ENCODE results near the gene STAT5B.

Gene STAT5B

DNA sequence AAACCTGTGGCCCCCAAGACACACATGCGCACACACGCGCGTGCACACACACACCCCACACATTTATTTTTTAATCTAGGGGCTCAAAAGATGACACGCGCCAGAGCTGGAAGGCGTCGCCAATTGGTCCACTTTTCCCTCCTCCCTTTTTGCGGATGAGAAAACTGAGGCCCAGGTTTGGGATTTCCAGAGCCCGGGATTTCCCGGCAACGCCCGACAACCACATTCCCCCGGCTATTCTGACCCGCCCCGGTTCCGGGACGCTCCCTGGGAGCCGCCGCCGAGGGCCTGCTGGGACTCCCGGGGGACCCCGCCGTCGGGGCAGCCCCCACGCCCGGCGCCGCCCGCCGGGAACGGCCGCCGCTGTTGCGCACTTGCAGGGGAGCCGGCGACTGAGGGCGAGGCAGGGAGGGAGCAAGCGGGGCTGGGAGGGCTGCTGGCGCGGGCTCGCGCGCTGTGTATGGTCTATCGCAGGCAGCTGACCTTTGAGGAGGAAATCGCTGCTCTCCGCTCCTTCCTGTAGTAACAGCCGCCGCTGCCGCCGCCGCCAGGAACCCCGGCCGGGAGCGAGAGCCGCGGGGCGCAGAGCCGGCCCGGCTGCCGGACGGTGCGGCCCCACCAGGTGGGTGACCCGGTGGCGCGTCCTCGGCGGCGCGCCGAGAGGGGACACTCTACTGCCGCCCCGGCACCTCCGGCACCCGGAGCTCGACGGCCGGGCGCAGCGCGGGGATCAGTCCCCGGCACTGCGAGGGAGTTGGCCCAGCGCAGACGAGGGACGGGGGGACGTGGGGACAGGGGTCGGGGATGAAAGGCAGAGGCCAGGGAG is 12.0 kb upstream of the STAT5B start, which contains the start of gene STAT5A:
Gene STAT5A (plus strand): TSS at position 522 of the 826 bp plus-strand sequence. CDS start 914 bp downstream, outside the sequence.
- H3K4me3 ChIP-seq (ENCODE audit: low read depth in 1 of 2, low read length in 1 of 2) = peak within 1 kb of the TSS; percentile 81 to 93
- TF ChIP-seq, protein P1, sequence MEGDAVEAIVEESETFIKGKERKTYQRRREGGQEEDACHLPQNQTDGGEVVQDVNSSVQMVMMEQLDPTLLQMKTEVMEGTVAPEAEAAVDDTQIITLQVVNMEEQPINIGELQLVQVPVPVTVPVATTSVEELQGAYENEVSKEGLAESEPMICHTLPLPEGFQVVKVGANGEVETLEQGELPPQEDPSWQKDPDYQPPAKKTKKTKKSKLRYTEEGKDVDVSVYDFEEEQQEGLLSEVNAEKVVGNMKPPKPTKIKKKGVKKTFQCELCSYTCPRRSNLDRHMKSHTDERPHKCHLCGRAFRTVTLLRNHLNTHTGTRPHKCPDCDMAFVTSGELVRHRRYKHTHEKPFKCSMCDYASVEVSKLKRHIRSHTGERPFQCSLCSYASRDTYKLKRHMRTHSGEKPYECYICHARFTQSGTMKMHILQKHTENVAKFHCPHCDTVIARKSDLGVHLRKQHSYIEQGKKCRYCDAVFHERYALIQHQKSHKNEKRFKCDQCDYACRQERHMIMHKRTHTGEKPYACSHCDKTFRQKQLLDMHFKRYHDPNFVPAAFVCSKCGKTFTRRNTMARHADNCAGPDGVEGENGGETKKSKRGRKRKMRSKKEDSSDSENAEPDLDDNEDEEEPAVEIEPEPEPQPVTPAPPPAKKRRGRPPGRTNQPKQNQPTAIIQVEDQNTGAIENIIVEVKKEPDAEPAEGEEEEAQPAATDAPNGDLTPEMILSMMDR (IDR thresholded peaks at IDR 0.05) = peak; percentile 21
- H3K9me3 ChIP-seq = no peaks in the 10 kb centered on the region
- peaks cover 48 to 51% of the 10 kb centered on the region in 2 experiments for H3K4me1 ChIP-seq (ENCODE audit: control insufficient read depth in 1 of 2, insufficient read depth in 1 of 2, low read depth in 1 of 2, low read length in 1 of 2)
- no peaks in the 10 kb centered on the region for H3K27me3 ChIP-seq
- peak within 1 kb of the TSS; percentile 98 for H3K27ac ChIP-seq
- H3K36me3 ChIP-seq = peaks cover 10% of the 10 kb centered on the region

DNA sequence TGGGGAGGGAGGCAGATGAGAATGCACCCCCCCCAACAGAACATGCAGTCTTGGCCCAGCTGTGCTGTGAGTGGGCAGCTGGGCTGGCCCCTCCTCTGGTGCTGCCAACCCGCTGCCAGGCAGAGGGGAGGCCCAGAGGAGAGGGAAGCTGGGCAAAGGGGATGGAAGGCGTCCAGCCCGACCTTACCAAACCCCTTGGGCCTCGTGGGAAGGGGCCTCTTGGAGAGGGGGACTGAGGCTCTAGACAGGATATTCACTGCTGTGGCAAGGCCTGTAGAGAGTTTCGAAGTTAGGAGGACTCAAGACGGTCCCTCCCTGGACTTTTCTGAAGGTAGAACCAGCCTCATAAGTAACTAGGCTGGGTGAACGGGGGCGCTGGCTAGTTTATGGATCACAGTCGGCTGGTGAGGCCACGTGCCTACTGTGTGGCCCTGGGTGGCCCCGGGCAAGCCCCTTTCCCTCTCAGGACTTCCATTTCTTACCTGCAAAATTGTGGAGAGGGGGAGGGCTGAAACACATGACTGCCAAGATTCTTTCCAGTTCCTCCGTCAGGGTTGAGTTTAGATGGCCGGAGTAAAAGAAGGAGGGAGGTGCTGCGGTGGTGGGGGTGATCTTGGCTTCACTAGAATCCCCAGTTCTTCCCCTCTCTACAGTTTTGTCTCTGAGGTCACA is 11.2 kb upstream of the STAT5B start:
- TF ChIP-seq, protein P1 (IDR thresholded peaks at IDR 0.05) = no peak
- H3K4me1 ChIP-seq (ENCODE audit: control insufficient read depth in 1 of 2, insufficient read depth in 1 of 2, low read depth in 1 of 2, low read length in 1 of 2) = peaks cover 47 to 51% of the 10 kb centered on the region in 2 experiments
- H3K27me3 ChIP-seq = no peaks in the 10 kb centered on the region
- H3K36me3 ChIP-seq = peaks cover 2% of the 10 kb centered on the region
- peak overlapping the region; percentile 98 for H3K27ac ChIP-seq
- no peaks in the 10 kb centered on the region for H3K9me3 ChIP-seq
- H3K4me3 ChIP-seq (ENCODE audit: low read depth in 1 of 2, low read length in 1 of 2) = peak overlapping the region; percentile 81 to 93

- TF ChIP-seq, protein P1 (IDR thresholded peaks at IDR 0.05) = no peak
- peak overlapping the region; percentile 98 for H3K27ac ChIP-seq
- no peaks in the 10 kb centered on the region for H3K27me3 ChIP-seq
- no peaks in the 10 kb centered on the region for H3K9me3 ChIP-seq
- no peaks in the 10 kb centered on the region for H3K36me3 ChIP-seq
- peaks cover 44 to 45% of the 10 kb centered on the region in 2 experiments for H3K4me1 ChIP-seq (ENCODE audit: control insufficient read depth in 1 of 2, insufficient read depth in 1 of 2, low read depth in 1 of 2, low read length in 1 of 2)
- H3K4me3 ChIP-seq (ENCODE audit: low read depth in 1 of 2, low read length in 1 of 2) = peak overlapping the region; percentile 81 to 93
Measured at GRCh38 chr17:42286411-42287221, 10.4 kb upstream of the STAT5B start.

- Histone ChIP-seq H3K27me3 (no peaks in the 10 kb centered on the region), H3K4me1 (ENCODE audit: control insufficient read depth in 1 of 2, insufficient read depth in 1 of 2, low read depth in 1 of 2, low read length in 1 of 2) (peaks cover 41 to 43% of the 10 kb centered on the region in 2 experiments), H3K36me3 (no peaks in the 10 kb centered on the region), H3K9me3 (no peaks in the 10 kb centered on the region), H3K4me3 (ENCODE audit: low read depth in 1 of 2, low read length in 1 of 2) (no peak overlapping the region), H3K27ac (no peak overlapping the region)
- TF ChIP-seq, protein P1 (IDR thresholded peaks at IDR 0.05) = no peak
Measured at GRCh38 chr17:42285346-42286050, 9.3 kb upstream of the STAT5B start.

DNA sequence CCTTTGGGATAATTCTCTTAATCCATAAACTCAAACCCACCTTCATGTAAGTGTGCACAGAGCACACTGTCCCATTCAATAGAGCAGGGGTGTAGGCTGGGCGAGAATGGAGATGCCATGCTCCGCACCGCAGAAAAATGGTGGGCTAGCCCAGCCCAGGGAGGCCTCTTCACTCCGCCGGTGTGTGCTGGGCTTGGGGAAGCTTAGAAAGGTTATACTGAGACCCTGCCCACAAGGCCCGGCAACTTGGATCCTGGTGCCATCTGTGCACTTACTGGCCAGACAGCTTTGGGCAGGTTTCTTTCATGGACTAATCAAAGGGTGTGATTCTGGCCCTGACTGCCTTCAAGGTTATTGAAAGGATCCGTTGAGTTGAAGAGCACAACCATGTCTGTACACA is 8.4 kb upstream of the STAT5B start:
- Histone ChIP-seq H3K4me3 (ENCODE audit: low read depth in 1 of 2, low read length in 1 of 2) (no peak overlapping the region), H3K27me3 (no peaks in the 10 kb centered on the region), H3K4me1 (ENCODE audit: control insufficient read depth in 1 of 2, insufficient read depth in 1 of 2, low read depth in 1 of 2, low read length in 1 of 2) (peaks cover 32 to 34% of the 10 kb centered on the region in 2 experiments), H3K9me3 (no peaks in the 10 kb centered on the region), H3K36me3 (no peaks in the 10 kb centered on the region), H3K27ac (no peak overlapping the region)
- TF ChIP-seq, protein P1 (IDR thresholded peaks at IDR 0.05) = no peak
